ENCODE results near the gene LRRC75B. TPM values are rescaled to one million over a fixed set of nuclear protein-coding genes. Genes with fewer than 3 reads are reported as not detected.

LRRC75B gene
- total RNA-seq, 1 experiment from 2014 or later: 14.5 TPM

DNA sequence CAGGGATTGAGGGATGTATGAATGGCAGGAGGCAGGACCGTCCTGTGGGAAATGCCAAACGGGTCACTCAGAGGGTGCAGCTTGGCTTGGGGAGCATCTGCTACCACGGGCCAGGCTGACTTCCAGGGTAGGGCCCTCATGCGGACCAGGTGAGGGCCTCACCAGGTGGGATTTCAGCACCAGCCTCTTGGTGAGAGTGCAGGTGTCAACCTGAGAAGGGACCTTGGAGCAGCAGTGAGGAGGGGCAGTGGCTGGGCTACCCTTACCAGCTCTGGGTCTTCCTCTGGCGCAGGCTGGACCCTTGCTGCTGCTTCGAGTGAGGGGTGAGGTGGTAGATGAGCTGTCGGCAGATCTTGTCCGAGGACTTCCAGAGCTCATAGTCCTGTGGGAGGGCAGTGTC, 4.9 kb downstream of the LRRC75B start:
- CTCF ChIA-PET: interaction anchor here (1.0 to 1.8 kb wide), 5 partner anchors 10 to 33 kb away, joined by 3 to 7 read pairs (median 6); partner anchors contain the start of genes GGT1 and GUCD1
- Mint-ChIP-seq H3K4me1 (ENCODE audit: low read depth, unreplicated experiment) (peaks cover 63% of the 10 kb centered on the region), H3K36me3 (ENCODE audit: insufficient read depth, unreplicated experiment) (peaks cover 49% of the 10 kb centered on the region), H3K9me3 (ENCODE audit: low read depth, unreplicated experiment) (no peaks in the 10 kb centered on the region), H3K27ac (ENCODE audit: unreplicated experiment) (no peak overlapping the region), H3K27me3 (ENCODE audit: unreplicated experiment) (no peaks in the 10 kb centered on the region), H3K4me3 (ENCODE audit: low read depth, unreplicated experiment) (no peak overlapping the region)
- TF ChIP-seq, protein P1, sequence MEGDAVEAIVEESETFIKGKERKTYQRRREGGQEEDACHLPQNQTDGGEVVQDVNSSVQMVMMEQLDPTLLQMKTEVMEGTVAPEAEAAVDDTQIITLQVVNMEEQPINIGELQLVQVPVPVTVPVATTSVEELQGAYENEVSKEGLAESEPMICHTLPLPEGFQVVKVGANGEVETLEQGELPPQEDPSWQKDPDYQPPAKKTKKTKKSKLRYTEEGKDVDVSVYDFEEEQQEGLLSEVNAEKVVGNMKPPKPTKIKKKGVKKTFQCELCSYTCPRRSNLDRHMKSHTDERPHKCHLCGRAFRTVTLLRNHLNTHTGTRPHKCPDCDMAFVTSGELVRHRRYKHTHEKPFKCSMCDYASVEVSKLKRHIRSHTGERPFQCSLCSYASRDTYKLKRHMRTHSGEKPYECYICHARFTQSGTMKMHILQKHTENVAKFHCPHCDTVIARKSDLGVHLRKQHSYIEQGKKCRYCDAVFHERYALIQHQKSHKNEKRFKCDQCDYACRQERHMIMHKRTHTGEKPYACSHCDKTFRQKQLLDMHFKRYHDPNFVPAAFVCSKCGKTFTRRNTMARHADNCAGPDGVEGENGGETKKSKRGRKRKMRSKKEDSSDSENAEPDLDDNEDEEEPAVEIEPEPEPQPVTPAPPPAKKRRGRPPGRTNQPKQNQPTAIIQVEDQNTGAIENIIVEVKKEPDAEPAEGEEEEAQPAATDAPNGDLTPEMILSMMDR (IDR thresholded peaks at IDR 0.05; ENCODE audit: unreplicated experiment): no peak
- no TSS peak for BruUV-seq (replicated peaks)
- no peak for DNase-seq
- intact Hi-C loops (cut with micrococcal nuclease; ENCODE audit: unreplicated experiment): no loop called here

DNA sequence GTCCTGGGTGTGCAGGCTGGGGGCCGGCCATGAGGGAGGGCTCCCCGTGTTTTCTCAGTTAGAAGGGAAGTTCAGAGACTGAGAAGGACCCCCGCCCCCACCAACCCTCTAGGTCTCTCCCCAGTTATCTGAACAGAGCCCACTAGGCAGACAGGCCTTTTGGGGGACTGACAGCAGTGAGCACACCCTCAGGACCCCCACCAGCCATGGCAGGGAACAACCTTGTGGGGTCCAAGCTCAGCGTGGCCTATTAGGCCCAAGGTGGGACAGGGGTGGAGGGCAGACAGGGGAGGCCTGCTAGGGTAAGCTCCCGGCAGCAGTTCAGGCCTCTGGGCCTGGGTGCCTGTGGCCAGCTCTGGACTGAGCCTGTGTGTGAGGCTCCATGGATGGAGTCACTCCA, 5.6 kb downstream of the LRRC75B start:
- CTCF ChIA-PET: interaction anchor here (1.8 kb wide), 1 partner anchor 32 kb away, joined by 6 read pairs; the partner anchor contains the start of gene GUCD1
- TF ChIP-seq, protein P1 (IDR thresholded peaks at IDR 0.05; ENCODE audit: unreplicated experiment): no peak
- Mint-ChIP-seq H3K4me1 (ENCODE audit: low read depth, unreplicated experiment) (peaks cover 63% of the 10 kb centered on the region), H3K36me3 (ENCODE audit: insufficient read depth, unreplicated experiment) (peaks cover 42% of the 10 kb centered on the region), H3K27ac (ENCODE audit: unreplicated experiment) (no peak overlapping the region), H3K9me3 (ENCODE audit: low read depth, unreplicated experiment) (no peaks in the 10 kb centered on the region), H3K27me3 (ENCODE audit: unreplicated experiment) (no peaks in the 10 kb centered on the region), H3K4me3 (ENCODE audit: low read depth, unreplicated experiment) (no peak overlapping the region)
- no peak for DNase-seq
- intact Hi-C loops (cut with micrococcal nuclease; ENCODE audit: unreplicated experiment): no loop called here
- no TSS peak for BruUV-seq (replicated peaks)

DNA sequence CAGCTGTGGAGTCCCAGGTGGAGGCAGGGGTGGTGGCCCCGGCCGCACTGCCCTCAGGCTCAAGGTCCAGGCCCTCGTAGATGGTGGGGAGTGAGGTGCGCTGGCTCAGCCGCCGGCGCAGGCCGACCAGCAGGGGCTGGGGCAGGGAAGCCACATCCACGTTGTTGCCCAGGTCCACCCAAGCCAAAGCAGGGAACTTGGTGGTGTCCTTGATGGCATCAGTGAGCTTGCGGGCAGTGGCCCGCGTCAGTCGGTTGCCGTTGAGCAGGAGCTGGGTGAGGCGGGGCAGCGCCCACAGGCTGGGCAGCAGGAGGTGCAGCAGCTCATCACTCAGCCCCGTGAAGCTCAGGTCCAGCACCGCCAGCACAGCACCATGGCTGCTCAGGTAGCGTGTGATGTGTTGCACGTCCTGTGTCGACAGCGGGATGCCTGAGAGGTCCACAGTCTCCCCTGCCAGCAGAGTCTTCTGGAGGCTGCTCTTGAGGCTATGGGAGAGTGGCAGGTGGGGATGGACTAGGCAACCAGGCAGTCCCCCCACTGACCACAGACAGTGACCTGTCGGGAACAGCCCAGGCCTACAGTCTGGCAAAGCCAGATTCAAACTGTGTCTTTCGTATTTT, 6.8 kb downstream of the LRRC75B start:
- H3K9me3 Mint-ChIP-seq (ENCODE audit: low read depth, unreplicated experiment): no peaks in the 10 kb centered on the region
- no peak overlapping the region for H3K4me3 Mint-ChIP-seq (ENCODE audit: low read depth, unreplicated experiment)
- TF ChIP-seq, protein P1 (IDR thresholded peaks at IDR 0.05; ENCODE audit: unreplicated experiment): no peak

DNA sequence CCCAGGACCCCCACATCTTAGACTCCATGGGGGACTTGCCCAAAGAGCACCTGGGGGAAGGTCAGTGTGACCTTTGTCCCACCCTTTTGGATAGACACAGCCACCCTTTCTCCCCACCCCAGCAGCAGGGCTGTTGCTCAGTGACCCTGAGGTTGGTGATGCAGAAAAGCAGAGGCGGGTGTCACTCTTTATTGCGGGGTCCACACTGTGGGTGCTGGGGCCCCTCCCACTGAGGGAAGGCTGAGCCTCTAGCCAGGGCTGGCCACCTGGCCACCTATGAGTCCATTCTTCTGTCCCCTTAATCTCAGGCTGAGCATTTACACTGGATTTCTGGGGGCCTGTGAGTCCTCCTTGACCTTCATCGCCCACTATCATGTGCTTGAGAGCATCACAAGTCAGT, 7.4 kb downstream of the LRRC75B start:
- TF ChIP-seq, protein P1 (IDR thresholded peaks at IDR 0.05; ENCODE audit: unreplicated experiment): no peak
- no peak overlapping the region for H3K4me3 Mint-ChIP-seq (ENCODE audit: low read depth, unreplicated experiment)
- no peak for DNase-seq
- peaks cover 61% of the 10 kb centered on the region for H3K4me1 Mint-ChIP-seq (ENCODE audit: low read depth, unreplicated experiment)
- intact Hi-C loops (cut with micrococcal nuclease; ENCODE audit: unreplicated experiment): no loop called here
- CTCF ChIA-PET: no interaction called here
- no peaks in the 10 kb centered on the region for H3K27me3 Mint-ChIP-seq (ENCODE audit: unreplicated experiment)
- no TSS peak for BruUV-seq (replicated peaks)
- no peaks in the 10 kb centered on the region for H3K9me3 Mint-ChIP-seq (ENCODE audit: low read depth, unreplicated experiment)
- peaks cover 34% of the 10 kb centered on the region for H3K36me3 Mint-ChIP-seq (ENCODE audit: insufficient read depth, unreplicated experiment)
- no peak overlapping the region for H3K27ac Mint-ChIP-seq (ENCODE audit: unreplicated experiment)

More for the DNA sequence above, 6.8 kb downstream of the LRRC75B start:
- H3K27me3 Mint-ChIP-seq (ENCODE audit: unreplicated experiment): no peaks in the 10 kb centered on the region
- no peak for DNase-seq
- no peak overlapping the region for H3K27ac Mint-ChIP-seq (ENCODE audit: unreplicated experiment)
- H3K4me1 Mint-ChIP-seq (ENCODE audit: low read depth, unreplicated experiment): peaks cover 63% of the 10 kb centered on the region
- intact Hi-C loops (cut with micrococcal nuclease; ENCODE audit: unreplicated experiment): no loop called here
- BruUV-seq (replicated peaks): no TSS peak
- CTCF ChIA-PET: no interaction called here
- H3K36me3 Mint-ChIP-seq (ENCODE audit: insufficient read depth, unreplicated experiment): peaks cover 32% of the 10 kb centered on the region

All from Calu3 (cell line).